GM21717 (cell line): ENCODE measurements around the gene BRD2.

Experiments
- ATAC-seq: cut with Tn5 transposase; IDR thresholded peaks from one replicate; pipeline ENCODE4 v1.9.1; 2021; ENCODE audit warnings: mild to moderate bottlenecking, moderate library complexity; ENCODE audit not compliant: unreplicated experiment

The BRD2 gene

DNA sequence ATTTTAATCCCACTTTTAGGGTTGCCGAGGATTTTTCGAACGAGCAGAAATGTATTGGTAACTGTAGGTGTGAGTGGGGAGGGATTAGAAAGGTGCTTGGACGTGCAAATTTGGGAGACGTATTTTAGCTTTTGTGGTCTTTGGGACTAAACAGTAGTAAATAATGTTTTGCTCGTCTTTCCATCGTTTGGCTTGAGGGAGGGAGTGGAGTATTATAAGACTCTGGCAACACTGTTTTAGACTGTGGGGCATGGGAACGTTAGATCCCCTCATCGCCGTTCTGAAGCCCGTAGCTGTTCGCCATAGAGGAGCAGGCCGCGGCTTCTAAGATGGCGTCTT, 2.8 kb downstream of the BRD2 start:
- no peak for ATAC-seq

DNA sequence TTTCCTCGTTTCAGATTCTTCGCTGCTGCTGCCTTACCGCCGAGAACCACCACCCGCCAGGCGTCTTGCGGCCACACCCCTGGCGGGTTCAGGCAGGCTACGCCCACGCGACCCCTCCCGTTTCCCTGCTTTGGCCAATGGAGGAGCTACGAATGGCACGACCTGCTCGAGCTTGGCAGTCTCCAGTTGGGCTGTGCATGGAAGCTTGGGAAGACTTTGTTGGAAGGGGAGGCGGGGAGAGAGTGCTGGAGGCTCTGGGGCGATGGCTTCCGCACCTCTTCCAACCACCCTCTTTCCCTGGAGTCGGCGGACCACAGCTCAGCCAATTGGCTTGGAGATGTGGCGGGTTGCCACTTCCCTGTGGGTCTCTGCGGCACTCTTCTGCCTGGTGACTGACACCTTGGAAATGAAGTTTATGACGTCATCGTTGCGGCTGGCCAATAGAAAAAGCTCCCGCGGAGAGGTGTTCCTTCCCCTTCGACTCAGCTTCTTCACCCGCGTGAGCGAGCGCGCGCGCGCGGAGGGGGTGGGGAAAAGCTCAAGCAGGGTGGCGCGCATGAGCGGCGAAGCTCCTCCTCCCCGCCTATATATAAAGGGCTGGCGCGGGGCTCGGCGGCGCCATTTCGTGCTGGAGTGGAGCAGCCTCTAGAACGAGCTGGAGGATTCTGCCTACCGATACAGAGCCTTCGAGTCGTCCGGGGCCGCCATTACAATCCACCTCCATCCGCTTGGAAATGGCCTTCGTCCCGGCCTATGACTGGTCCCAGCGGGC, 3.4 kb downstream of the BRD2 start:
- ATAC-seq = peak; percentile 28

DNA sequence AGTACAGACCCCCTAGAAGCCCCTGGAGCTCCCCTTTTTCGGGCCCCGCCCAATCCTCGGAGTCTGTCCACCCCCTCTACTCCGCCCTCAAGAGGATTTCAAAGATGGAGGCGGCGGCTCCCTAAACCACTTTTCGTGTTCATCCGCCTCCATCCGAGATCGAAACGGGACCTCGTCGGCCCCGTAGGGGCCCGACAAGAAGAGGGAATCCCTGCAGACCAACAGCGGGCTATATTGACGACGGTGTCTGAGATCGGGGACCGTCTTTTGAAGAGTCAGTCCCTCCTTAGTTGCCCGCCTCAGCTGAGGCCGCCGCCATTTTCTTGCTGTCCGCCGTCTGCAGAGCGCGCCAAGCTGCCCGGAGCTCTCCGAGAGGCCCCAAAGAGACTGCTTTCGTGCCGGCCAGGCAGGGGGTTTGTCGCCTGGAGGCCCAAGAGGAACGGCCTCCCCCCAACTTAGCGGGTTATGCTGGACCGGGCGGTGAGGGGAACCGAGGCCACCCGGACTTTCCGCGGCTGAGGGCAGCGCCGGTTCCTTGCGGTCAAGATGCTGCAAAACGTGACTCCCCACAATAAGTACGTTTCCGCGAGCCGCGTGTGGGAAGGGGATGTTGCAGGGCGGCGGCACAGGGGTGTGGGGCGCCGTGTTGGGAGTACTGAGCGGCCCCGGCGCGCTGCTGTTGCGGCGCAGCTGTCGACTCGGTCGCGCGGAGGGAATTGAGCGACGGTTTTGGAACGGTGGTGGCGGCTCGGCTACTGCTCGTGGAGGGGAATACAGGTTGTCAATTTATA, 4.2 kb downstream of the BRD2 start:
- ATAC-seq = peak; percentile 0

DNA sequence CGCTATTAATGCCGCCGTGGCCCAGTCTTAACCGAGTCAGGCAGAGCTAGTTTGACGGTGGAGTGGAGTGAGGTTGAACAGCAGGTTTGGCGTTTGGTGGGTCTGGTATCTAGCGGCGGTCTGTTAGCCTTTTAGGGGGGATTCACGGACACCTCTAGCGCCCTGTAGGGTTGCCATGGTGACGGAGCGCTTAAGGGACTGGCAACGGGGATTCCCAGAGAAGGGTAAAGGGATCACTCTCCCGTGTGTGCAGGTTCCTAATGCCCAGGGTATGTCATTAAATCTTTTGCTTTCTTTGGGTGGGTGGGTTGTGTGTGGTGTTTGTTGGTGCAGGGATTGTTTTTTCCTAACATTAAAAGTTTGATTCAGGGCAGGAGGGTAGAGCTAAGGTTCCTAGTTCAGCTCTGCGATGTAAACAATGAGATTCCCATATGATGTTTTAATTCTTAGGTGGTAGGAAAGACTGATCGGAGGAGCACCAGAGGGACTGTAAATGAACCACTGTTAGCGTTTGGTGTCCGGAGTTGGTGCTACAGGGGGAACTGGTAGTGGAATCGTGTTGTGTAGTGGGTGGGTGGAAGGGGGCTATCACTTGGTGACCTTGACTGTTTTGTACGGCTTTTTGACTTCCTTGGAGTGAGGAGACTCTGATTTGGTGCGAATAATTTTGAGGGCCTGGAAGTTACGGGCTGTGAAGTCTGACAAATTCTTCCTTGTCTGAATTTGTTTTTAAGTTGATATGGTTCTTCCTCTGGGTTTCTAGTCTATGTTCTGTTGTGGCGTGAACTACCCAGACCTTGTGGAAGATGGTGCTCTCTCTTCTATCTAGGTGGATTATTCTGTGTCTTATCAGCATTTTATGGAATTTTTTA, 5.0 kb downstream of the BRD2 start:
- ATAC-seq = no peak

DNA sequence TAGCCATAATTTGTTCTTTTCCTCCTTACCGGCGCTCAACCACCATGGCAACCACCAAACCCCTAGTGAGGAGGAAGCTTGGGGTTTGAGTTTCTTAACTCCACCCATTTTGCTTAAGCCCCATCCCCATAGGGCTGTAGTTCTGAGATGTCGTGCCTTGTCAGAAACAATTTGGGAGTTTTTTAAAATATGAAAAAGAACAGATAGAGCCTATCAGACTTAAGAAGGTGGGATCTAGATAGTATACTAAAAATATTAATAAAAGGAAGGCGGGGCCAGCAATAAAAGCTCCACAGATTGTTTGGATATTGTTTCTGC, 5.6 kb downstream of the BRD2 start:
- no peak for ATAC-seq

DNA sequence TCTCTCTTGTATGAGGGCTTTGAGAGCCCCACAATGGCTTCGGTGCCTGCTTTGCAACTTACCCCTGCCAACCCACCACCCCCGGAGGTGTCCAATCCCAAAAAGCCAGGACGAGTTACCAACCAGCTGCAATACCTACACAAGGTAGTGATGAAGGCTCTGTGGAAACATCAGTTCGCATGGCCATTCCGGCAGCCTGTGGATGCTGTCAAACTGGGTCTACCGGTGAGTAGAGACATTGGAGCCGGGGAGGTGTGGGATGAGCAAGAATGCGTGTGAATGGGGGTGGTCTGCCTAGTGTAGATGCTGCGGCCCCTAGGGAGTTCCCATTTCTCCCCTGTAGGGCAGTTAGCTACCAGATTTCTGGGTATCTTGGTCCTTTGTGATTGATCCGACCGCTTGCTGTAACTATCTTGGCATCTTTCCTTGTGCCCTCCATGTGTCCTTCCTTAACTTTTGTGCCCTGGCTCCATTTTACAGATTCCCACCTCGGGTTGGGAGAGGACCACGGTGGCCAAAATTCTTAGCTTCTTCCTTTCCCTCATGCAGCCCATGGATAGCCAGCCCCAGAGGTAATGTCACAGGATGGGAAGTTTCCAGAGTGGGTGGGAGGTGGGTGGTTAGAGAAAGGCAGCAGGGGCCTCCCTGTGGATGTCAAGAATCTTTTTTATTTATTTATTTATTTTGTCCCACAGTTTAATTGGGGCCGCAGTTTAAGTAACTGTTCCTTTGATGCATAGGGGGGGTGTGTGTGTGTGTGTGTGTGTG, 6.3 kb downstream of the BRD2 start:
- ATAC-seq = no peak

DNA sequence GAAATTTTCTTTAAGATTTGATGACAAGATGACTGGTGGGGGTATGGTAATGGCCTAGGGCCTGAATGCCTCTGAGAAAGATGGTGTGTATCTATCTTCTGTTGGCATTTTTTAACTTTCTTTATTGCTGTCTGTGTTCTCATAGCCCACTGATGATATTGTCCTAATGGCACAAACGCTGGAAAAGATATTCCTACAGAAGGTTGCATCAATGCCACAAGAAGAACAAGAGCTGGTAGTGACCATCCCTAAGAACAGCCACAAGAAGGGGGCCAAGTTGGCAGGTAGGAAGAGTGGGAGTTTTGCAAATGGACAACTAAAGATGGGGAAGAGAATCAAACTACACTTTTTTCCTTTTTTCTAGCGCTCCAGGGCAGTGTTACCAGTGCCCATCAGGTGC, 7.5 kb downstream of the BRD2 start:
- ATAC-seq = no peak

DNA sequence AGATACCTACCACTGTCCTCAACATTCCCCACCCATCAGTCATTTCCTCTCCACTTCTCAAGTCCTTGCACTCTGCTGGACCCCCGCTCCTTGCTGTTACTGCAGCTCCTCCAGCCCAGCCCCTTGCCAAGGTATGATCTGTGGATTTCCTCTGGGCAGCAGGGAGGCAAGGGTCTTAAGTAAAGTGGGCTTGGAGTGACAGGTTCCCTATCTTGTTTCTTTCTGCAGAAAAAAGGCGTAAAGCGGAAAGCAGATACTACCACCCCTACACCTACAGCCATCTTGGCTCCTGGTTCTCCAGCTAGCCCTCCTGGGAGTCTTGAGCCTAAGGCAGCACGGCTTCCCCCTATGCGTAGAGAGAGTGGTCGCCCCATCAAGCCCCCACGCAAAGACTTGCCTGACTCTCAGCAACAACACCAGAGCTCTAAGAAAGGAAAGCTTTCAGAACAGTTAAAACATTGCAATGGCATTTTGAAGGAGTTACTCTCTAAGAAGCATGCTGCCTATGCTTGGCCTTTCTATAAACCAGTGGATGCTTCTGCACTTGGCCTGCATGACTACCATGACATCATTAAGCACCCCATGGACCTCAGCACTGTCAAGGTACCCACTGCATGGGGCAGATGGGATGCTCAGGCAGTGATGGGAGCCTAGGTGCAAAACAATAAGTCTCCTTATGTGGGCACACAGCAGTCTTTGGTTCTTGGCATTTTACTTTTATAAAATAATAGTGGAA, 8.1 kb downstream of the BRD2 start:
- no peak for ATAC-seq

DNA sequence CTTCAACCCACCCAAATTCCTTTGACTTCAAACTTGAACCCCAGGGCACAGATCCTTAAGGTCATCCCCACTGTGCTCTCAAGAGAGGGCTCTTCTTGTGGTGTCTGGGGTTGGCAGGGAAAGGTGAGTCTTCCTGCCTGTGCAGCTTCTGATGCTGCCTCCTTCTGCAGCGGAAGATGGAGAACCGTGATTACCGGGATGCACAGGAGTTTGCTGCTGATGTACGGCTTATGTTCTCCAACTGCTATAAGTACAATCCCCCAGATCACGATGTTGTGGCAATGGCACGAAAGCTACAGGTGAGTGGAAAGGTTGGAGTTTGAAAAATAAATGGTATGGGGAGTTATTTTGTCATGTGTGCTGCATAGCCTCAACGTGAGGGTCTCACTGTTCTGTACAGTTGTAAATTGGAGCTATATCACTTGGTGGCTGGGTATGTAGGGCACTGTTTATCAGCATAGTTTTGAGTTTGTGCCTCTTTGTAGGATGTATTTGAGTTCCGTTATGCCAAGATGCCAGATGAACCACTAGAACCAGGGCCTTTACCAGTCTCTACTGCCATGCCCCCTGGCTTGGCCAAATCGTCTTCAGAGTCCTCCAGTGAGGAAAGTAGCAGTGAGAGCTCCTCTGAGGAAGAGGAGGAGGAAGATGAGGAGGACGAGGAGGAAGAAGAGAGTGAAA, 9.0 kb downstream of the BRD2 start:
- no peak for ATAC-seq

DNA sequence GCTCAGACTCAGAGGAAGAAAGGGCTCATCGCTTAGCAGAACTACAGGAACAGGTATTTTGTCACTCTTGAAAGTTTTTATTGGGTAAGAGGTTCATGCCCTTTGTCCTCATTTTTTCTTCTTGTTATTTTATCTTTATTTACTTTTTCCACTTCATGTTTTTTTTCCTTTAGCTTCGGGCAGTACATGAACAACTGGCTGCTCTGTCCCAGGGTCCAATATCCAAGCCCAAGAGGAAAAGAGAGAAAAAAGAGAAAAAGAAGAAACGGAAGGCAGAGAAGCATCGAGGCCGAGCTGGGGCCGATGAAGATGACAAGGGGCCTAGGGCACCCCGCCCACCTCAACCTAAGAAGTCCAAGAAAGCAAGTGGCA, 9.5 kb downstream of the BRD2 start:
- no peak for ATAC-seq

DNA sequence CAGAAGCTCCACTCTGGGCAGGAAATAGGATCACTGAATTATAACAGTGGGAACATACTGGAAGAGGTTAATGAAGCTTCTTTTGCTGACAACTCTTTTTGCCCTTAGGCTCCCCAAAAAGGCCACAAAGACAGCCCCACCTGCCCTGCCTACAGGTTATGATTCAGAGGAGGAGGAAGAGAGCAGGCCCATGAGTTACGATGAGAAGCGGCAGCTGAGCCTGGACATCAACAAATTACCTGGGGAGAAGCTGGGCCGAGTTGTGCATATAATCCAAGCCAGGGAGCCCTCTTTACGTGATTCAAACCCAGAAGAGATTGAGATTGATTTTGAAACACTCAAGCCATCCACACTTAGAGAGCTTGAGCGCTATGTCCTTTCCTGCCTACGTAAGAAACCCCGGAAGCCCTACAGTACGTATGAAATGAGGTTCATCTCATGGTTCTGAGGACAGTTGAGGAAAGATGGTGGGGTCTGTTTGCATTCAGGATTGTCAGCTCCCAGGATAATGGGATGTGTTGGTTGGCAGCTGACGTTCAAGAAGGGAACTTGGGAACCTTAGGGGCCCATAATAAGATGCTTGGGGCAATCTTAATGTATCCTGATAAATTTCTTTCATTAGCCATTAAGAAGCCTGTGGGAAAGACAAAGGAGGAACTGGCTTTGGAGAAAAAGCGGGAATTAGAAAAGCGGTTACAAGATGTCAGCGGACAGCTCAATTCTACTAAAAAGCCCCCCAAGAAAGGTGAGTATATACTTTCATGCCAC, 11.5 kb downstream of the BRD2 start:
- no peak for ATAC-seq

DNA sequence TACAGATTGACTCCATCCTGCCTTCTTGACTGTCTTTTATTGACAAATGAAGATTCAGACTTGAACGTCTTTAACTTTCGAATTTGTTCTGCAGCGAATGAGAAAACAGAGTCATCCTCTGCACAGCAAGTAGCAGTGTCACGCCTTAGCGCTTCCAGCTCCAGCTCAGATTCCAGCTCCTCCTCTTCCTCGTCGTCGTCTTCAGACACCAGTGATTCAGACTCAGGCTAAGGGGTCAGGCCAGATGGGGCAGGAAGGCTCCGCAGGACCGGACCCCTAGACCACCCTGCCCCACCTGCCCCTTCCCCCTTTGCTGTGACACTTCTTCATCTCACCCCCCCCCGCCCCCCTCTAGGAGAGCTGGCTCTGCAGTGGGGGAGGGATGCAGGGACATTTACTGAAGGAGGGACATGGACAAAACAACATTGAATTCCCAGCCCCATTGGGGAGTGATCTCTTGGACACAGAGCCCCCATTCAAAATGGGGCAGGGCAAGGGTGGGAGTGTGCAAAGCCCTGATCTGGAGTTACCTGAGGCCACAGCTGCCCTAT, 12.2 kb downstream of the BRD2 start:
- no peak for ATAC-seq

DNA sequence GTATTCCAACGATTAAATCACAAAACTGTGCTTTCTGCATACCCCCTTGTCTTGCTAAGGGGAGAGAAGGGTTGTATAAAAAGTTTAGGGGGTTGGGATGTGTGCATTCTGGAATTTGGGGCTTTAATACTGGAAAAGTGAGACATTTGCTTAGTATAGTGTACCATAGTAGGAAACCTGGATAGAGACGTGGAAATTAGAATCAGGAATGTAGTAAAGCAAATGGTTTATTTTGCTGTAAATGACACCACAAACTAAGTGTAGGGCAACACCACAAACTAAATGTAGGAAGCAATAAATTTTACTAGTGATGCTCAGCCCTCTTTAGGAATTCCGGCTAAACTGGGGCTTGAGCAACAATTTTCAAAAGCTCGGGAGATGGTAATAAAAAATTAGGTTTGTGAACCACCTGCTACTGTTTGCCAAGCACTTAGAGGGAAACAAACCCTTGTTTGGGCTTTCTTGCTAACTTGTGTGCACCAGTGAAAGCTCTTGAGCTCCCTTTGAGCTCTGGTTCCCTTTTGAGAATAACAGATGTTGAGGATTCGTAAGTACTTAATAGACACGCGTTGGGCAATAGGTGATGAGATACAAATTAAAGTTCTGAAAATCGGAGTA, 13.8 kb downstream of the BRD2 start:
- no peak for ATAC-seq

DNA sequence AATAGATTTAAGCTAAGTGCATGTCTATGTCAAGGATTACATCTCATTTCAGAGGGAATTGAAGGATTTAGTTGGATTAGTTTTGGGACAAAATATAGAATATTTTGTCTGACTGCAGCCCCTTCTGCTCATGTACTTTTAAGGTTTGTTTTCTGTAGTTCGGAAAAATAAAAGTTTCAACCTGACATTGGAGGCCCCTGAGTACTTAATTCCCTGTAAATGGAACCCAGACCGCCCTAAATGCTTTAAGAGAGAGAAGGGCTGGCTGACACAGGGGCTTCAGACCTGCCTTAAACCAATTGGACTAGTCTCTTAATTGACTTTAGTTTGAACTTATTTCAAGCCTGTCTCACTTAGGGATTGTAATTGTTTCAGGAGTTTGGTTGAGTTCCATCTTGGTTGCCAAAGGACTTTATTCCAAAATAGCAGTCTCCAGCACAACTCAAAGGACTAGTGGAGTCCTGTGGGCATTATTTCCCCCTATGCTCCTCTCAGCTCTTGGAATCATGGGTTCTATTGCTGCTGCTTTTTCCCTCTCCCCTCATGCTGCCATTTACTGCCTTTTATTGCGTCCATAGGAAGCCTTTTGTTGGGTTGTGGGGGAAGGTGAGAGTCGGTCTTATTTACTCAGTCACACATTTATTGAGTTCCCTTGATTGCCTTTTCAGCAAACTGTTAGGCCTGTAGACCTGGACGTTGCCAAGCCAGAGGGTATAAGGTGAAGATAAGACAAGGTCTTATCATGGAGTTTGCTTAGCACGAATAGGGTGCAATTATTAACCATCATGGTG, 14.5 kb downstream of the BRD2 start:
- ATAC-seq = no peak

DNA sequence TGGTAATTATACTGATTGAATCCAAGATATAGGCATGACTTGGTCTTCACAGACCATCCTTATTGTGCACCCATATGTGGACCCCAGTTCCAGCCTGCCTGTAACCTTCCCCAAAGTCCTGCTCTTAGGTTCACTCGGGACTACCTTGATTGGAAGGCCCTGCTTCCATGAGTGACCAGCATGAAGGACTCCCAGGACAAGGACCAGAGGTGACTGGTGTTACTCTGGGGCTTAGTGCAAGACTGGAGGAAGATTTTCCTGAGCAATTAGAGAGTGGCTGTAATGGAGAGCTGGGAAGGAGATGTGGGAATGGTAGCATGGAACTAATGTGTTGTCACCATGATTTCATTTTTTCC, 15.1 kb downstream of the BRD2 start:
- ATAC-seq = no peak

DNA sequence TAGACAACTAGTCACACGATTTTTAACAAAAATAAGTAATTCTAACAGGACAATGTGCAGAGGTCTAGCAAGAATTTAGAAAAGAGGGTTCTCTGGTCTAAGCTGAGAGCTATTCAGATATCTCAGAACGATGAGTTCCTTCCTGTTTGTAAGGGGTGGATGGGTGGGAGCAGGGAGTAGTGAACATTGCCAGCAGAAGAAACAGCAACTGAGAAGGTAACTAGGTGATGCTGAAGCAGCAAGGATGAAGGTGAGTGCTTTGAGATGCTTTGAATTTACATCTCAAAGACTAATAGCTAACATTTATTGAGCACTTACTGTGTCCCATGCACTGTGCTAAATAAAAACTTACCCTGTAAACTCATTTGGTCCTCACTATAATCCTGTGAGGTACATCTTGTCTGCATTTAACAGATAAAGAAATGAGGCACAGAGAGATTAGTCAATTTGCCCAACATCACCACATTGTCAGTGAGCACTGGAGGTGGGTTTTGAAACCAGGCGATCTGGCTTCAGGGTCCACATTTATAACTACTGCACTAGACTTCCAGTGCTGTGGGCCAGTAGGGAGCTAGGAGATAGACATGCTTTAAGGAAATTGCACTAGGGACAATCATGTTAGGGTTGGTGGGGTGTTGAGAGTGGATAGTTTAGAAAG, 15.7 kb downstream of the BRD2 start:
- ATAC-seq = no peak
